Kidney (tissue), 14 donors: ENCODE results near the gene AKIP1. TPM values are rescaled to one million over a fixed set of nuclear protein-coding genes. Genes with fewer than 3 reads are reported as not detected.

Experiments used
- DNase-seq, 5 donors: peaks; one replicate each; pipeline ENCODE4 v3.0.0-alpha.2; 2013 to 2020
- FAIRE-seq: peaks from 2 replicates; lab custom pipeline; 2012; peaks lifted over from hg19 to GRCh38; lab: Jason Lieb, UNC
- H3K27ac ChIP-seq, 2 donors: one replicate each; pipeline ENCODE4 v1.7.0; 2013; ENCODE audit warnings: low read depth in 2 of 2, low read length in 2 of 2, inconsistent platforms in 1 of 2
- H3K27me3 ChIP-seq: one replicate; pipeline ENCODE4 v1.7.1; 2013; ENCODE audit warnings: low read length, inconsistent platforms; ENCODE audit not compliant: control insufficient read depth, insufficient read depth
- H3K36me3 ChIP-seq, 3 donors: one replicate each; pipeline versions ENCODE4 v1.7.0 to v1.7.1; 2013; ENCODE audit warnings: low read length in 3 of 3, control low read depth in 1 of 3, inconsistent platforms in 1 of 3; ENCODE audit not compliant: insufficient read depth in 3 of 3, control insufficient read depth in 2 of 3
- H3K4me1 ChIP-seq, 3 donors: one replicate each; pipeline versions ENCODE4 v1.7.0 to v1.7.1; 2013; ENCODE audit warnings: low read length in 3 of 3, inconsistent platforms in 1 of 3, low read depth in 1 of 3; ENCODE audit not compliant: control insufficient read depth in 2 of 3, insufficient read depth in 2 of 3
- H3K4me3 ChIP-seq, 3 donors: one replicate each; pipeline versions ENCODE4 v1.7.0 to v1.8.1; 2013; ENCODE audit warnings: low read length in 3 of 3, control low read depth in 1 of 3, inconsistent platforms in 1 of 3
- H3K9ac ChIP-seq, 3 donors: one replicate each; pipeline versions ENCODE4 v1.7.0 to v1.7.1; 2013; ENCODE audit warnings: low read length in 3 of 3, control low read depth in 1 of 3, inconsistent platforms in 1 of 3
- H3K9me3 ChIP-seq, 3 donors: one replicate each; pipeline versions ENCODE4 v1.7.0 to v1.7.1; 2013; ENCODE audit warnings: low read length in 3 of 3, control low read depth in 1 of 3, inconsistent platforms in 1 of 3; ENCODE audit not compliant: control insufficient read depth in 2 of 3, insufficient read depth in 1 of 3
- CTCF ChIP-seq: IDR thresholded peaks from 3 replicates; pipeline ENCODE4 v1.5.1; 2012; ENCODE audit warnings: mild to moderate bottlenecking, moderate library complexity, borderline replicate concordance; ENCODE audit not compliant: insufficient read depth; ENCODE audit errors: extremely low read depth
- intact Hi-C: fragments of 100-400 bp; cut with DNase I; formaldehyde crosslinking; loops from one replicate; pipeline ENCODE4 v1.11.1; 2022
- polyA plus RNA-seq: library from polyadenylated mRNA; stranded (reverse); fragments of 350-450 nt; fragmentation: Illumina TruSeq; extraction: RNeasy Lipid Tissue Mini Kit (QIAGEN cat#74804); gene quantifications from one replicate; pipeline ENCODE4 v1.2.3, GENCODE V29; 2014; ENCODE audit warnings: low read depth, low replicate concordance; ENCODE audit not compliant: insufficient read depth
- total RNA-seq: library from RNA; stranded (reverse); fragmentation: NEBNext Ultra II Directional; extraction: Animal tissue kit (Norgen Biotek cat#: 25700); gene quantifications from one replicate; pipeline ENCODE4 v1.2.1, GENCODE V29; 2021
- donor health status: control.
- donor health status: control.
- donor health status: control.
- donor health status: control.
- donor health status: control.
- donor health status: DM: yes; HTN: yes; CAD: no.
- donor health status: Normal renal cell carcinoma (clear cell type).

The AKIP1 gene
- total and polyA plus RNA-seq, 2 donors from 2014 or later: 23.7 to 27.3 TPM

- no peaks in the 10 kb centered on the region for H3K4me1 ChIP-seq
- no peak overlapping the region for H3K27ac ChIP-seq
- H3K9ac ChIP-seq: no peak overlapping the region
- H3K4me3 ChIP-seq: no peak overlapping the region
- FAIRE-seq: no peak
- no peaks in the 10 kb centered on the region for H3K27me3 ChIP-seq
- no peaks in the 10 kb centered on the region for H3K36me3 ChIP-seq
- no peak for TF ChIP-seq CTCF
- no peaks in the 10 kb centered on the region for H3K9me3 ChIP-seq
- intact Hi-C loops: no loop called here
- no peak for DNase-seq
These were observed 18.1 kb downstream of the AKIP1 start for GRCh38 chr11:8928981-8929615.

DNA sequence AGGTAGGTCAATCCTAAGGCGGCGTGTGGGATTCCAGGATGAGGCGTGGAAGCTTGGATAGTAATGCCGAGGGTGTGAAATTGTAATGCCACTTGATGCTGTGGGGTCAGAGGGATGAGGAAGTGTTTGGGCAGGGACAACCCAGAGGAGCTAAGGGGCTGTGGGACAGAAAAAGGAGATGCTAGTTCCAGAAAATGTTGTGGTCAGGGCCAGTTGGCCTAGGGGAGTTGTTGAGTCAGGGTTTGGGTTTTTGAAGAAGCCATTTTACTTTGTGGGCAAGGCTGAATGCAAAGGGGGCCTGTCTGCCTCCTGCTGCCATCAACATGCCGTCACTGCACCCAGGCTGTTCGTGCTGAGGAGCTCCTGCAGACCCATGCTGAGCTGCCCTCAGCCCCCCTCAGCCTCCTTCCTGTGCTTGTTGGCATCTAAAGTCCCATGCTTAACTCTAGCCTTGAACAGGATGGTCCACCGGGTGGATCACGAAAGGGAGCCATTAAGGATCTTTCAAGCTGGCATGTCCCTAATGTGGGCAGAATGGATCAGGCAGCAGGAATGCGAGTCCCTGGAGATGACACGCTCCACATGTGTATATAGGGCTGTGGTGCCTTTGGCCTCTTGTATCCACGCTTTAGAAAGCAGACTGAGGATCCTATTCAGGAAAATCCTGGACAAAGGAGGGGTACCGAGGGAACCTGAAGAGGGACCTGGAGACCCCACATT is 19.6 kb downstream of the AKIP1 start:
- FAIRE-seq: no peak
- no peak overlapping the region for H3K27ac ChIP-seq
- intact Hi-C loops: no loop called here
- no peaks in the 10 kb centered on the region for H3K36me3 ChIP-seq
- no peak overlapping the region for H3K9ac ChIP-seq
- H3K4me3 ChIP-seq: no peak overlapping the region
- H3K9me3 ChIP-seq: no peaks in the 10 kb centered on the region
- no peaks in the 10 kb centered on the region for H3K4me1 ChIP-seq
- no peak for DNase-seq
- H3K27me3 ChIP-seq: no peaks in the 10 kb centered on the region
- no peak for TF ChIP-seq CTCF

GRCh38 chr11:8932564-8933180 is 21.7 kb downstream of the AKIP1 start, which contains the start of gene C11orf16:
TSS of gene C11orf16 (minus strand) at chr11:8932947. CDS start at chr11:8932308, 639 bp downstream.
- H3K9ac ChIP-seq: no peak within 1 kb of the TSS
- peak in 2 of 5 donors; percentile 39 to 40 for DNase-seq
- no peak for FAIRE-seq
- TF ChIP-seq CTCF: no peak
- no peaks in the 10 kb centered on the region for H3K4me1 ChIP-seq
- intact Hi-C loops: no loop called here
- no peaks in the 10 kb centered on the region for H3K27me3 ChIP-seq
- no peak within 1 kb of the TSS for H3K4me3 ChIP-seq
- H3K27ac ChIP-seq: no peak within 1 kb of the TSS
- no peaks in the 10 kb centered on the region for H3K9me3 ChIP-seq
- no peaks in the 10 kb centered on the region for H3K36me3 ChIP-seq
